IMR-90 (cell line): ENCODE data around the gene MRPL21. TPM values are rescaled to one million over a fixed set of nuclear protein-coding genes. Genes with fewer than 3 reads are reported as not detected.

Experiments used
- ATAC-seq: fragments of 200-7000 bp; cut with Tn5 transposase; 2 replicates; pipeline ENCODE4 v1.9.1; 2020; ENCODE audit warnings: low read depth, mild to moderate bottlenecking, moderate library complexity
- BruUV-seq: library from RNA; stranded (reverse); fragments of 400-500 nt; replicated peaks from 2 replicates; lab custom pipeline; 2021; lab: Mats Ljungman, UMichigan
- CTCF ChIA-PET: fragments of 300-600 bp; formaldehyde crosslinking; extraction: SDS; loops from one replicate; lab custom pipeline; 2021; ENCODE audit warnings: antibody characterized with exemption; lab: Yijun Ruan, JAX
- POLR2A ChIA-PET: fragments of 300-600 bp; sonication (Branson Sonifier 250); formaldehyde crosslinking; loops from one replicate; lab custom pipeline; 2022; ENCODE audit warnings: antibody characterized with exemption; ENCODE audit not compliant: unreplicated experiment; lab: Charles Lee
- DNase-seq: peaks from one replicate; pipeline ENCODE4 v3.0.0; 2013
- H2AFZ ChIP-seq: replicated peaks from 2 replicates; pipeline ENCODE3; 2013; ENCODE audit warnings: low read length, mild to moderate bottlenecking; ENCODE audit not compliant: poor library complexity
- H2AK5ac ChIP-seq: 2 replicates; pipeline ENCODE4 v1.6.1; 2013; ENCODE audit warnings: low read depth, low read length, inconsistent platforms
- H2AK9ac ChIP-seq: replicated peaks from 2 replicates; pipeline ENCODE3; 2013; ENCODE audit warnings: mild to moderate bottlenecking, low read depth, low read length, moderate library complexity; ENCODE audit not compliant: poor library complexity
- H2BK120ac ChIP-seq: 2 replicates; pipeline ENCODE4 v1.6.1; 2013; ENCODE audit warnings: low read depth, low read length, inconsistent platforms
- H2BK15ac ChIP-seq: 3 replicates; pipeline ENCODE4 v1.6.1; 2013; ENCODE audit warnings: low read depth, low read length, inconsistent platforms
- H2BK20ac ChIP-seq: 2 replicates; pipeline ENCODE4 v1.6.1; 2013; ENCODE audit warnings: low read depth, mild to moderate bottlenecking, inconsistent platforms, low read length, moderate library complexity
- H2BK5ac ChIP-seq: 2 replicates; pipeline ENCODE4 v1.6.1; 2013; ENCODE audit warnings: mild to moderate bottlenecking, low read depth, low read length, inconsistent platforms; ENCODE audit not compliant: poor library complexity, severe bottlenecking
- H3K14ac ChIP-seq: replicated peaks from 2 replicates; pipeline ENCODE4 v1.6.1; 2013; ENCODE audit warnings: low read depth, low read length, inconsistent platforms
- H3K18ac ChIP-seq: 2 replicates; pipeline ENCODE4 v1.6.1; 2013; ENCODE audit warnings: low read depth, low read length, control low read depth
- H3K23ac ChIP-seq: 2 replicates; pipeline ENCODE4 v1.6.1; 2013; ENCODE audit warnings: low read depth, low read length, inconsistent platforms
- H3K27ac ChIP-seq: 2 replicates; pipeline ENCODE4 v1.5.1; 2013; ENCODE audit warnings: mild to moderate bottlenecking, control low read depth, low read length; ENCODE audit not compliant: insufficient read depth
- H3K27me3 ChIP-seq: 2 replicates; pipeline ENCODE4 v1.6.1; 2013; ENCODE audit warnings: low read length; ENCODE audit not compliant: control insufficient read depth, insufficient read depth
- H3K36me3 ChIP-seq: 2 replicates; pipeline ENCODE4 v1.6.1; 2013; ENCODE audit warnings: low read length, mixed read lengths; ENCODE audit not compliant: control insufficient read depth, insufficient read depth
- H3K4ac ChIP-seq: 2 replicates; pipeline ENCODE4 v1.6.1; 2013; ENCODE audit warnings: low read depth, low read length, inconsistent platforms
- H3K4me1 ChIP-seq: 2 replicates; pipeline ENCODE4 v1.6.1; 2013; ENCODE audit warnings: low read length, mixed read lengths; ENCODE audit not compliant: control insufficient read depth, insufficient read depth
- H3K4me2 ChIP-seq: 2 replicates; pipeline ENCODE4 v1.6.1; 2013; ENCODE audit warnings: low read depth, mild to moderate bottlenecking, control low read depth, low read length, moderate library complexity
- H3K4me3 ChIP-seq: 2 replicates; pipeline ENCODE4 v1.5.1; 2013; ENCODE audit warnings: low read depth, mild to moderate bottlenecking, control low read depth, low read length, moderate library complexity; ENCODE audit not compliant: insufficient read depth
- H3K56ac ChIP-seq: 2 replicates; pipeline ENCODE4 v1.6.1; 2013; ENCODE audit warnings: low read length, inconsistent platforms; ENCODE audit not compliant: insufficient read depth; ENCODE audit errors: extremely low read depth
- H3K79me1 ChIP-seq, 2 experiments: 2 replicates each; pipeline ENCODE4 v1.6.1; 2013; ENCODE audit warnings: low read length in 2 of 2, inconsistent platforms in 1 of 2, low read depth in 1 of 2
- H3K9ac ChIP-seq: 2 replicates; pipeline ENCODE4 v1.6.1; 2013; ENCODE audit warnings: low read depth, low read length, control low read depth
- H3K9me1 ChIP-seq: 2 replicates; pipeline ENCODE4 v1.6.1; 2013; ENCODE audit warnings: low read length, inconsistent platforms; ENCODE audit not compliant: insufficient read depth
- H3K9me3 ChIP-seq: 2 replicates; pipeline ENCODE4 v1.6.1; 2013; ENCODE audit warnings: low read length; ENCODE audit not compliant: control insufficient read depth, insufficient read depth
- H4K20me1 ChIP-seq: 2 replicates; pipeline ENCODE4 v1.6.1; 2013; ENCODE audit warnings: low read length, inconsistent platforms; ENCODE audit not compliant: insufficient read depth
- H4K5ac ChIP-seq: 2 replicates; pipeline ENCODE4 v1.6.1; 2013; ENCODE audit warnings: mild to moderate bottlenecking, low read depth, low read length, control low read depth
- H4K8ac ChIP-seq, 2 experiments: 2 replicates each; pipeline ENCODE4 v1.6.1; 2013; ENCODE audit warnings: low read depth in 2 of 2, low read length in 2 of 2, control low read depth in 1 of 2, inconsistent platforms in 1 of 2
- H4K91ac ChIP-seq: 2 replicates; pipeline ENCODE4 v1.6.1; 2013; ENCODE audit warnings: low read depth, low read length, inconsistent platforms; ENCODE audit not compliant: insufficient read depth
- CEBPB ChIP-seq: IDR thresholded peaks from 2 replicates; pipeline ENCODE4 v1.6.1; 2012; ENCODE audit warnings: low read depth, low read length, improper control_type of control experiment
- CHD1 ChIP-seq: IDR thresholded peaks from 2 replicates; pipeline ENCODE4 v1.6.1; 2012; ENCODE audit warnings: low read depth, low read length, improper control_type of control experiment
- FOS ChIP-seq: fragments of 150-350 bp; IDR thresholded peaks from 2 replicates; pipeline ENCODE4 v1.6.1; 2016; ENCODE audit warnings: low read depth, low read length
- MAFK ChIP-seq: IDR thresholded peaks from 2 replicates; pipeline ENCODE4 v1.6.1; 2012; ENCODE audit warnings: low read depth, low read length, improper control_type of control experiment
- MAZ ChIP-seq: IDR thresholded peaks from 2 replicates; pipeline ENCODE4 v1.6.1; 2012; ENCODE audit warnings: low read depth, mild to moderate bottlenecking, low read length, improper control_type of control experiment, moderate library complexity, borderline replicate concordance
- MXI1 ChIP-seq: IDR thresholded peaks from 2 replicates; pipeline ENCODE4 v1.6.1; 2012; ENCODE audit warnings: low read depth, mild to moderate bottlenecking, low read length, moderate library complexity, borderline replicate concordance
- POLR2A ChIP-seq: IDR thresholded peaks from 2 replicates; pipeline ENCODE4 v1.6.1; 2012; ENCODE audit warnings: mild to moderate bottlenecking, low read depth, low read length
- RAD21 ChIP-seq: IDR thresholded peaks from 2 replicates; pipeline ENCODE4 v1.6.1; 2012; ENCODE audit warnings: low read length, improper control_type of control experiment
- RCOR1 ChIP-seq: IDR thresholded peaks from 2 replicates; pipeline ENCODE4 v1.6.1; 2012; ENCODE audit warnings: mild to moderate bottlenecking, low read length, improper control_type of control experiment; ENCODE audit not compliant: insufficient replicate concordance
- RFX5 ChIP-seq: IDR thresholded peaks from 2 replicates; pipeline ENCODE4 v1.8.0; 2012; ENCODE audit warnings: low read depth, mild to moderate bottlenecking, low read length, moderate library complexity
- SMC3 ChIP-seq: fragments of 150-350 bp; IDR thresholded peaks from 2 replicates; pipeline ENCODE4 v1.6.1; 2016; ENCODE audit warnings: low read depth, mild to moderate bottlenecking, antibody characterized with exemption, low read length, moderate library complexity
- WGBS, 2 experiments: methylation state at CpG; one replicate each; pipeline versions ENCODE4 v1.1.5 to v1.1.7; 2013; ENCODE audit warnings: missing lambda C conversion rate in 2 of 2; ENCODE audit not compliant: insufficient read length in 1 of 2; ENCODE audit errors: extremely low coverage in 2 of 2; 5-methylcytosine and 5-hydroxymethylcytosine counted together
- dilution Hi-C: fragments of 300-500 bp; cut with HindIII; formaldehyde crosslinking; loops from one replicate; pipeline ENCODE4 v1.14.3; 2018; ENCODE audit warnings: low sequenced_read_pairs; ENCODE audit not compliant: unreplicated experiment
- in situ Hi-C: fragments of 300-500 bp; cut with MboI; formaldehyde crosslinking; loops from 3 replicates; pipeline ENCODE4 v1.14.3; 2019; ENCODE audit warnings: low sequenced_read_pairs, inconsistent platforms, mixed read lengths
- intact Hi-C: fragments of 100-400 bp; cut with micrococcal nuclease; formaldehyde crosslinking; loops from 2 replicates; pipeline ENCODE4 v1.10.0; 2022
- polyA plus RNA-seq, 3 experiments: library from polyadenylated mRNA; depleted of rRNA; stranded (reverse); fragments of >200 nt; gene quantifications; 2 replicates each; pipeline ENCODE4 v1.2.3, GENCODE V29; 2012; ENCODE audit warnings: low replicate concordance in 1 of 3
- total RNA-seq: library from RNA; depleted of rRNA; stranded (reverse); fragments of >200 nt; gene quantifications from 2 replicates; pipeline ENCODE4 v1.2.3, GENCODE V29; 2012
- TF ChIP-seq, protein P1 (sequence below): fragments of 150-350 bp; IDR thresholded peaks from 2 replicates; pipeline ENCODE4 v1.6.1; 2017; ENCODE audit warnings: mild to moderate bottlenecking, antibody characterized with exemption, low read length, low read depth
- TF ChIP-seq, protein P2 (sequence below): fragments of 150-350 bp; IDR thresholded peaks from 2 replicates; pipeline ENCODE4 v1.6.1; 2016; ENCODE audit warnings: low read depth, mild to moderate bottlenecking, low read length, moderate library complexity, borderline replicate concordance
- TF ChIP-seq, protein P3 (sequence below): conservative IDR thresholded peaks from 2 replicates; pipeline ENCODE4 v1.5.1; 2012; ENCODE audit warnings: mild to moderate bottlenecking, low read depth, low read length, improper control_type of control experiment

MRPL21 gene
- total and polyA plus RNA-seq, 2 of the 4 experiments (the other 2 are of a cell fraction), result 19.2 to 26.3 TPM

DNA sequence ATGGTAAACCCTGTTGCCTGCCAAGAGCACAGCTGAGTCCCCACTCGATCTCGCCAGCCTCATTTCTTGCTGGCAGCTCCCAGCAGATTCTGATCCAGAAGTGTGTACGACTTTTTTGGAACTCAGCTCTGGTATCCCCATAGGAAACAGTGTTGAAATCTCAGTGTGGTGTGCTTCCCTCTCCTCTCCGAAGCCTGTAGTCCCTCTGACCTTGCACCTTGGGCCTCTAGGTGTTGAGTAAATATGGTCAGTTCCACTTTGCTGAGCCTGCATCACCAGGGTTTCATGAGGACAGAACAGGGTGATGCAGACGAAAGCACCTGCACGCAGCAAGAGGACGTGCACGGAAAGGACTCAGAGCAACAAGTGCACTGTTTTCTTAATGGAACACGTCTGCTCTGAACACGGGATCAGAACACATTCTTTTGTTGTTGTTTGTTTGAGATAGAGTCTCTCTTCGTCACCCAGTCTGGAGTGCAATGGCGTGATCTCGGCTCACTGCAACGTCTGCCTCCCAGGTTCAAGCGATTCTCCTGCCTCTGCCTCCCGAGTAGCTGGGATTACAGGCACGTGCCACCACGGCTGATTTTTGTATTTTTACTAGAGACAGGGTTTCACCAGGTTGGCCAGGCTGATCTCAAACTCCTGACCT is 58.2 kb downstream of the MRPL21 start:
- intact Hi-C loops (no loop called here), dilution Hi-C loops (no loop called here), in situ Hi-C loops (no loop called here)
- no TSS peak for BruUV-seq
- Histone ChIP-seq H2BK20ac (no peak overlapping the region), H3K27me3 (peaks cover 19% of the 10 kb centered on the region), H3K56ac (no peak overlapping the region), H3K4me1 (0 out of 2 replicates have a peak, but pooled peaks cover 3% of the 10 kb centered on the region), H3K14ac (no peak overlapping the region), H2AK5ac (peak overlapping the region; percentile 14; the same call in 1 of the 2 replicates), H4K5ac (no peak overlapping the region), H4K91ac (no peak overlapping the region), H3K9ac (no peak overlapping the region), H4K8ac (no peak overlapping the region), H4K20me1 (no peaks in the 10 kb centered on the region), H2BK15ac (no peak overlapping the region), H3K9me3 (no peaks in the 10 kb centered on the region), H3K4me2 (no peak overlapping the region), H2BK5ac (no peak overlapping the region), H3K23ac (no peak overlapping the region), H2AK9ac (no peak overlapping the region), H3K4ac (no peak overlapping the region), H2AFZ (no peak overlapping the region), H3K18ac (no peak overlapping the region), H3K79me1 (peaks cover 2 to 13% of the 10 kb centered on the region in 2 experiments; a peak in 2 of 4 replicates), H3K9me1 (no peaks in the 10 kb centered on the region), H3K4me3 (no peak overlapping the region), H3K36me3 (no peaks in the 10 kb centered on the region), H3K27ac (no peak overlapping the region), H2BK120ac (no peak overlapping the region)
- TF ChIP-seq, protein P1, sequence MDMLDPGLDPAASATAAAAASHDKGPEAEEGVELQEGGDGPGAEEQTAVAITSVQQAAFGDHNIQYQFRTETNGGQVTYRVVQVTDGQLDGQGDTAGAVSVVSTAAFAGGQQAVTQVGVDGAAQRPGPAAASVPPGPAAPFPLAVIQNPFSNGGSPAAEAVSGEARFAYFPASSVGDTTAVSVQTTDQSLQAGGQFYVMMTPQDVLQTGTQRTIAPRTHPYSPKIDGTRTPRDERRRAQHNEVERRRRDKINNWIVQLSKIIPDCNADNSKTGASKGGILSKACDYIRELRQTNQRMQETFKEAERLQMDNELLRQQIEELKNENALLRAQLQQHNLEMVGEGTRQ, result no peak
- TF ChIP-seq POLR2A (no peak), MAZ (no peak), RFX5 (no peak), CHD1 (no peak), RCOR1 (no peak), SMC3 (no peak), RAD21 (no peak), CEBPB (no peak), MXI1 (no peak), MAFK (no peak), FOS (no peak)
- TF ChIP-seq, protein P2, sequence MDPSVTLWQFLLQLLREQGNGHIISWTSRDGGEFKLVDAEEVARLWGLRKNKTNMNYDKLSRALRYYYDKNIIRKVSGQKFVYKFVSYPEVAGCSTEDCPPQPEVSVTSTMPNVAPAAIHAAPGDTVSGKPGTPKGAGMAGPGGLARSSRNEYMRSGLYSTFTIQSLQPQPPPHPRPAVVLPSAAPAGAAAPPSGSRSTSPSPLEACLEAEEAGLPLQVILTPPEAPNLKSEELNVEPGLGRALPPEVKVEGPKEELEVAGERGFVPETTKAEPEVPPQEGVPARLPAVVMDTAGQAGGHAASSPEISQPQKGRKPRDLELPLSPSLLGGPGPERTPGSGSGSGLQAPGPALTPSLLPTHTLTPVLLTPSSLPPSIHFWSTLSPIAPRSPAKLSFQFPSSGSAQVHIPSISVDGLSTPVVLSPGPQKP, result no peak
- TF ChIP-seq, protein P3, sequence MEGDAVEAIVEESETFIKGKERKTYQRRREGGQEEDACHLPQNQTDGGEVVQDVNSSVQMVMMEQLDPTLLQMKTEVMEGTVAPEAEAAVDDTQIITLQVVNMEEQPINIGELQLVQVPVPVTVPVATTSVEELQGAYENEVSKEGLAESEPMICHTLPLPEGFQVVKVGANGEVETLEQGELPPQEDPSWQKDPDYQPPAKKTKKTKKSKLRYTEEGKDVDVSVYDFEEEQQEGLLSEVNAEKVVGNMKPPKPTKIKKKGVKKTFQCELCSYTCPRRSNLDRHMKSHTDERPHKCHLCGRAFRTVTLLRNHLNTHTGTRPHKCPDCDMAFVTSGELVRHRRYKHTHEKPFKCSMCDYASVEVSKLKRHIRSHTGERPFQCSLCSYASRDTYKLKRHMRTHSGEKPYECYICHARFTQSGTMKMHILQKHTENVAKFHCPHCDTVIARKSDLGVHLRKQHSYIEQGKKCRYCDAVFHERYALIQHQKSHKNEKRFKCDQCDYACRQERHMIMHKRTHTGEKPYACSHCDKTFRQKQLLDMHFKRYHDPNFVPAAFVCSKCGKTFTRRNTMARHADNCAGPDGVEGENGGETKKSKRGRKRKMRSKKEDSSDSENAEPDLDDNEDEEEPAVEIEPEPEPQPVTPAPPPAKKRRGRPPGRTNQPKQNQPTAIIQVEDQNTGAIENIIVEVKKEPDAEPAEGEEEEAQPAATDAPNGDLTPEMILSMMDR, result no peak
- CTCF ChIA-PET, result no interaction called here
- DNase-seq, result no peak
- ATAC-seq, result no peak
- POLR2A ChIA-PET, result no interaction called here
- WGBS, 2 experiments, result 75% methylated on average over 16 of the region's 18 CpGs; no CpG with 5 or more reads in 1 of the 2 experiments
